Fibroblast of lung (primary cell): ENCODE results near the gene ATP7A. TPM values are rescaled to one million over a fixed set of nuclear protein-coding genes. Genes with fewer than 3 reads are reported as not detected.
"Not testable (repeated sequence)": the region's sequence is repeated elsewhere in the genome, so short reads cannot be mapped to it uniquely, and the experiment has no call there.

ENCODE experiments used
- DNase-seq, 2 donors: peaks; one replicate each; pipeline versions ENCODE4 v3.0.0 to v3.0.0-alpha.2; 2010; ENCODE audit warnings: low read depth in 2 of 2
- H2AFZ ChIP-seq: 2 replicates; pipeline ENCODE4 v1.5.1; 2012; ENCODE audit warnings: low read length, control low read depth, inconsistent platforms
- H3K27ac ChIP-seq: 2 replicates; pipeline ENCODE4 v1.5.1; 2011; ENCODE audit warnings: low read length, control low read depth; ENCODE audit not compliant: insufficient read depth
- H3K27me3 ChIP-seq: 2 replicates; pipeline ENCODE4 v1.5.1; 2011; ENCODE audit warnings: mild to moderate bottlenecking, low read length; ENCODE audit not compliant: control insufficient read depth, insufficient read depth
- H3K36me3 ChIP-seq: 2 replicates; pipeline ENCODE4 v1.5.1; 2011; ENCODE audit warnings: low read length; ENCODE audit not compliant: control insufficient read depth, insufficient read depth
- H3K4me1 ChIP-seq: 2 replicates; pipeline ENCODE4 v1.5.1; 2011; ENCODE audit warnings: low read length; ENCODE audit not compliant: control insufficient read depth, insufficient read depth; ENCODE audit errors: extremely low read depth
- H3K4me2 ChIP-seq: 2 replicates; pipeline ENCODE4 v1.5.1; 2011; ENCODE audit warnings: low read length, control low read depth; ENCODE audit not compliant: insufficient read depth; ENCODE audit errors: extremely low read depth
- H3K4me3 ChIP-seq, 4 experiments: fragments of 200-600 bp in 1 of 4; sonication (generic) in 1 of 4; replicated peaks in 1 of 4; 2 replicates each; pipeline ENCODE4 v1.5.1; 2011 to 2016; ENCODE audit warnings: low read length in 4 of 4, low read depth in 3 of 4, mild to moderate bottlenecking in 3 of 4, control low read depth in 2 of 4, inconsistent platforms in 1 of 4, mixed read lengths in 1 of 4; ENCODE audit not compliant: insufficient read depth in 1 of 4; ENCODE audit errors: control extremely low read depth in 1 of 4
- H3K79me2 ChIP-seq: 2 replicates; pipeline ENCODE4 v1.5.1; 2012; ENCODE audit warnings: mild to moderate bottlenecking, low read length, inconsistent platforms; ENCODE audit not compliant: control insufficient read depth, insufficient read depth
- H3K9ac ChIP-seq: 2 replicates; pipeline ENCODE4 v1.5.1; 2011; ENCODE audit warnings: mild to moderate bottlenecking, low read length, control low read depth; ENCODE audit not compliant: insufficient read depth
- H3K9me3 ChIP-seq: 2 replicates; pipeline ENCODE4 v1.5.1; 2012; ENCODE audit warnings: low read depth, low read length; ENCODE audit not compliant: control insufficient read depth, insufficient read depth
- H4K20me1 ChIP-seq: 2 replicates; pipeline ENCODE4 v1.5.1; 2011; ENCODE audit warnings: low read length; ENCODE audit not compliant: control insufficient read depth, insufficient read depth; ENCODE audit errors: extremely low read depth
- EZH2 ChIP-seq: IDR thresholded peaks from 2 replicates; pipeline ENCODE4 v1.5.1; 2012; ENCODE audit warnings: low read length, control low read depth, mild to moderate bottlenecking; ENCODE audit errors: missing control alignments
- polyA minus RNA-seq: library from RNA; depleted of rRNA, polyadenylated mRNA; stranded (reverse); fragments of >200 nt; gene quantifications from 2 replicates; pipeline ENCODE4 v1.2.3, GENCODE V29; 2011; ENCODE audit warnings: low replicate concordance
- polyA plus RNA-seq, 2 donors: library from polyadenylated mRNA; depleted of rRNA in 1 of 2; stranded (reverse) in 1 of 2; unstranded in 1 of 2; fragments of >200 nt; gene quantifications; 2 replicates each; pipeline ENCODE4 v1.2.1, GENCODE V29; 2011 to 2012; ENCODE audit warnings: missing spikeins in 1 of 2
- total RNA-seq: library from RNA; depleted of rRNA; stranded (reverse); fragments of >200 nt; gene quantifications from 2 replicates; pipeline ENCODE4 v1.2.1, GENCODE V29; 2014
- TF ChIP-seq, protein P1 (sequence below), 2 donors: IDR thresholded peaks in 1 of 2; conservative IDR thresholded peaks in 1 of 2; 1 replicate in 1 of 2; 2 replicates in 1 of 2; pipeline ENCODE4 v1.5.1; 2011 to 2012; ENCODE audit warnings: low read length in 2 of 2, control low read depth in 1 of 2, inconsistent platforms in 1 of 2, low read depth in 1 of 2, mild to moderate bottlenecking in 1 of 2

Gene ATP7A
- 13.6 and 18.3 TPM in 2 replicates for total RNA-seq
- polyA plus RNA-seq = 11.6 and 12.2 TPM in 2 replicates
- 6.7 and 7.2 TPM in 2 replicates for polyA plus RNA-seq (2012)
- 4.2 and 4.4 TPM in 2 replicates for polyA minus RNA-seq

GRCh38 chrX:77910108-77910840 lies at the start of gene ATP7A:
Gene ATP7A, plus strand, starts transcription at chrX:77910693. Its CDS starts 60,949 bp downstream, at chrX:77971642.
- Histone ChIP-seq H3K79me2 (peaks cover 2% of the 10 kb centered on the region), H3K27me3 (no peaks in the 10 kb centered on the region), H3K4me2 (peak within 1 kb of the TSS; percentile 75), H3K4me1 (no peaks in the 10 kb centered on the region), H3K4me3 (peak within 1 kb of the TSS; percentile 69 to 84 (median 74)), H3K27ac (peak within 1 kb of the TSS; percentile 73), H3K36me3 (no peaks in the 10 kb centered on the region), H2AFZ (peak within 1 kb of the TSS; percentile 95), H4K20me1 (no peaks in the 10 kb centered on the region), H3K9ac (peak within 1 kb of the TSS; percentile 49), H3K9me3 (no peaks in the 10 kb centered on the region)
- DNase-seq = peak; percentile 84 to 89
- TF ChIP-seq, protein P1, sequence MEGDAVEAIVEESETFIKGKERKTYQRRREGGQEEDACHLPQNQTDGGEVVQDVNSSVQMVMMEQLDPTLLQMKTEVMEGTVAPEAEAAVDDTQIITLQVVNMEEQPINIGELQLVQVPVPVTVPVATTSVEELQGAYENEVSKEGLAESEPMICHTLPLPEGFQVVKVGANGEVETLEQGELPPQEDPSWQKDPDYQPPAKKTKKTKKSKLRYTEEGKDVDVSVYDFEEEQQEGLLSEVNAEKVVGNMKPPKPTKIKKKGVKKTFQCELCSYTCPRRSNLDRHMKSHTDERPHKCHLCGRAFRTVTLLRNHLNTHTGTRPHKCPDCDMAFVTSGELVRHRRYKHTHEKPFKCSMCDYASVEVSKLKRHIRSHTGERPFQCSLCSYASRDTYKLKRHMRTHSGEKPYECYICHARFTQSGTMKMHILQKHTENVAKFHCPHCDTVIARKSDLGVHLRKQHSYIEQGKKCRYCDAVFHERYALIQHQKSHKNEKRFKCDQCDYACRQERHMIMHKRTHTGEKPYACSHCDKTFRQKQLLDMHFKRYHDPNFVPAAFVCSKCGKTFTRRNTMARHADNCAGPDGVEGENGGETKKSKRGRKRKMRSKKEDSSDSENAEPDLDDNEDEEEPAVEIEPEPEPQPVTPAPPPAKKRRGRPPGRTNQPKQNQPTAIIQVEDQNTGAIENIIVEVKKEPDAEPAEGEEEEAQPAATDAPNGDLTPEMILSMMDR (conservative IDR thresholded peaks at IDR 0.05 in 1 of 2, IDR thresholded peaks at IDR 0.05 in 1 of 2; ENCODE audit: low read depth in 1 of 2, low read length in 2 of 2) = peak; percentile 35 to 54
- TF ChIP-seq EZH2 = no peak

GRCh38 chrX:77875372-77875771 lies 35.1 kb upstream of the ATP7A start:
- Histone ChIP-seq H3K36me3 (no peaks in the 10 kb centered on the region), H3K9ac (no peak overlapping the region), H3K9me3 (no peaks in the 10 kb centered on the region), H3K4me3 (no peak overlapping the region), H3K79me2 (no peaks in the 10 kb centered on the region), H3K4me1 (no peaks in the 10 kb centered on the region), H3K27ac (no peak overlapping the region), H3K4me2 (no peak overlapping the region), H4K20me1 (no peaks in the 10 kb centered on the region), H3K27me3 (no peaks in the 10 kb centered on the region), H2AFZ (no peak overlapping the region)
- TF ChIP-seq, protein P1 (conservative IDR thresholded peaks at IDR 0.05 in 1 of 2, IDR thresholded peaks at IDR 0.05 in 1 of 2; ENCODE audit: low read depth in 1 of 2, low read length in 2 of 2) = no peak
- TF ChIP-seq EZH2 = no peak
- DNase-seq = no peak

GRCh38 chrX:77881418-77881817 lies 29.1 kb upstream of the ATP7A start:
- not testable (repeated sequence) for H3K27ac ChIP-seq, H3K4me2 ChIP-seq, H3K36me3 ChIP-seq, H3K27me3 ChIP-seq, H2AFZ ChIP-seq, H4K20me1 ChIP-seq, H3K9ac ChIP-seq, H3K79me2 ChIP-seq, H3K9me3 ChIP-seq, DNase-seq, H3K4me3 ChIP-seq, H3K4me1 ChIP-seq
